Measurements from ENCODE around the gene NRG2.

NRG2 gene

GRCh38 chr5:139924294-139925215 lies 118.5 kb downstream of the NRG2 start:
- no peak overlapping the region for H3K9ac ChIP-seq (ENCODE audit: low read length)
- no peaks in the 10 kb centered on the region for H3K27me3 ChIP-seq (ENCODE audit: low read length)
- no peaks in the 10 kb centered on the region for H3K9me2 ChIP-seq (replicated peaks; ENCODE audit: insufficient read depth, low read length)
- no peaks in the 10 kb centered on the region for H3K36me3 ChIP-seq (ENCODE audit: low read length)
- no peak for TF ChIP-seq EZH2phosphoT487 (conservative IDR thresholded peaks at IDR 0.05; ENCODE audit: low read length)
- no peak for TF ChIP-seq CTCF (IDR thresholded peaks at IDR 0.05; ENCODE audit: insufficient read depth, low read length, poor library complexity, severe bottlenecking)
- no peaks in the 10 kb centered on the region for H3K79me2 ChIP-seq (ENCODE audit: insufficient read depth, low read length)
- no peaks in the 10 kb centered on the region for H4K20me1 ChIP-seq (ENCODE audit: low read depth, low read length)
- no peak overlapping the region for H2AFZ ChIP-seq (ENCODE audit: low read depth, low read length, severe bottlenecking)
- H3K9me3 ChIP-seq (ENCODE audit: insufficient read depth, low read length): no peaks in the 10 kb centered on the region
- H3K4me3 ChIP-seq (ENCODE audit: insufficient read depth, low read length, poor library complexity, severe bottlenecking): no peak overlapping the region
- no peak overlapping the region for H3K4me2 ChIP-seq (ENCODE audit: low read depth, low read length, poor library complexity, severe bottlenecking)
- H3K27ac ChIP-seq (ENCODE audit: low read depth, low read length): no peak overlapping the region
- no peaks in the 10 kb centered on the region for H3F3A ChIP-seq (ENCODE audit: insufficient read depth)

- Histone ChIP-seq H3K9ac (ENCODE audit: low read length) (no peak overlapping the region), H4K20me1 (ENCODE audit: low read depth, low read length) (no peaks in the 10 kb centered on the region), H3K27me3 (ENCODE audit: low read length) (no peaks in the 10 kb centered on the region), H3K79me2 (ENCODE audit: insufficient read depth, low read length) (no peaks in the 10 kb centered on the region), H3K9me2 (replicated peaks; ENCODE audit: insufficient read depth, low read length) (no peaks in the 10 kb centered on the region), H3K4me2 (ENCODE audit: low read depth, low read length, poor library complexity, severe bottlenecking) (no peak overlapping the region), H3K4me3 (ENCODE audit: insufficient read depth, low read length, poor library complexity, severe bottlenecking) (no peak overlapping the region), H2AFZ (ENCODE audit: low read depth, low read length, severe bottlenecking) (no peak overlapping the region), H3F3A (ENCODE audit: insufficient read depth) (no peaks in the 10 kb centered on the region), H3K27ac (ENCODE audit: low read depth, low read length) (no peak overlapping the region), H3K36me3 (ENCODE audit: low read length) (no peaks in the 10 kb centered on the region), H3K9me3 (ENCODE audit: insufficient read depth, low read length) (no peaks in the 10 kb centered on the region)
- no peak for TF ChIP-seq EZH2phosphoT487 (conservative IDR thresholded peaks at IDR 0.05; ENCODE audit: low read length)
- no peak for TF ChIP-seq CTCF (IDR thresholded peaks at IDR 0.05; ENCODE audit: insufficient read depth, low read length, poor library complexity, severe bottlenecking)
These were observed 123.8 kb downstream of the NRG2 start for GRCh38 chr5:139919308-139919707.

DNA sequence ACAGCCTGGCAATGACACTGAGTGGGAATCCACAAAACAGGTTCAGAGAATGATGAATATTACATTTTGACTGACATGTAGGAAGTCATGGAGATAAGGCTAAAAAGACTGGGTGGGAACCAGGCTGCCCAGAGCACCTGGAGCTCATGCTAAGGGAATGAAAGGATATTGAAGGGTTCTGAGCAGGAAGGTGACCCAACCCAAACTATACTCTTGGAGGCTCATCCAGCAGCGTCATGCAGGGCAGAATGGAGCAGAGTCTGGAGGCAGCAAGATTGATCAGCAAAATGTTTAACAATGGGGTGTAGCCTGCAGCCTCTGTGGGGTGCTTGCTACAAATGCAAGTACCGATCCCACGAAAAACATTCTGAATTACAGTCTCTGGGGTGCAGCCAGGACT lies 127.3 kb downstream of the NRG2 start:
- Histone ChIP-seq H2AFZ (ENCODE audit: low read depth, low read length, severe bottlenecking) (no peak overlapping the region), H3K9me2 (replicated peaks; ENCODE audit: insufficient read depth, low read length) (no peaks in the 10 kb centered on the region), H3F3A (ENCODE audit: insufficient read depth) (no peaks in the 10 kb centered on the region), H3K4me3 (ENCODE audit: insufficient read depth, low read length, poor library complexity, severe bottlenecking) (no peak overlapping the region), H3K27me3 (ENCODE audit: low read length) (no peaks in the 10 kb centered on the region), H3K27ac (ENCODE audit: low read depth, low read length) (no peak overlapping the region), H3K79me2 (ENCODE audit: insufficient read depth, low read length) (no peaks in the 10 kb centered on the region), H3K9me3 (ENCODE audit: insufficient read depth, low read length) (no peaks in the 10 kb centered on the region), H3K9ac (ENCODE audit: low read length) (no peak overlapping the region), H3K36me3 (ENCODE audit: low read length) (no peaks in the 10 kb centered on the region), H3K4me2 (ENCODE audit: low read depth, low read length, poor library complexity, severe bottlenecking) (no peak overlapping the region), H4K20me1 (ENCODE audit: low read depth, low read length) (no peaks in the 10 kb centered on the region)
- TF ChIP-seq EZH2phosphoT487 (conservative IDR thresholded peaks at IDR 0.05; ENCODE audit: low read length) (no peak), CTCF (IDR thresholded peaks at IDR 0.05; ENCODE audit: insufficient read depth, low read length, poor library complexity, severe bottlenecking) (no peak)
